HG03558 (cell line): Measurements from ENCODE around the gene HBD.
"Not testable (repeated sequence)": the region's sequence is repeated elsewhere in the genome, so short reads cannot be mapped to it uniquely, and the experiment has no call there.

Experiments used
- ATAC-seq: cut with Tn5 transposase; IDR thresholded peaks from one replicate; pipeline ENCODE4 v1.9.1; 2021; ENCODE audit warnings: moderate number of reproducible peaks; ENCODE audit not compliant: unreplicated experiment; ENCODE audit errors: extremely low read depth

Gene HBD

GRCh38 chr11:5254023-5254422 lies 19.7 kb upstream of the HBD start:
- not testable (repeated sequence) for ATAC-seq

DNA sequence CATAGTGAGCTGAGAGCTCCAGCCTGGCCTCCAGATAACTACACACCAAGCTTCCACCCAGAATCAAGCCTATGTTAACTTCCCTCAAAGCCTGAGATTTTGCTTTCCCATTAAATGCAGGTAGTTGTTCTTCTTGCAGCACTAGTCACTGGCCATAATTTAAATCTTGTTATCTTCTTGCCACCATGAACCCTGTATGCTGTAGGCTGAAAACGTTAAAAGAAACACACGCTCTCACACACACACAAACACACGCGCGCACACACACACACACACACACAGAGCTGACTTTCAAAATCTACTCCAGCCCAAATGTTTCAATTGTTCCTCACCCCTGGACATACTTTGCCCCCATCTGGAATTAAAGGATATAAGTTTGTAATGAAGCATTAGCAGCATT lies 19.2 kb upstream of the HBD start:
- not testable (repeated sequence) for ATAC-seq

DNA sequence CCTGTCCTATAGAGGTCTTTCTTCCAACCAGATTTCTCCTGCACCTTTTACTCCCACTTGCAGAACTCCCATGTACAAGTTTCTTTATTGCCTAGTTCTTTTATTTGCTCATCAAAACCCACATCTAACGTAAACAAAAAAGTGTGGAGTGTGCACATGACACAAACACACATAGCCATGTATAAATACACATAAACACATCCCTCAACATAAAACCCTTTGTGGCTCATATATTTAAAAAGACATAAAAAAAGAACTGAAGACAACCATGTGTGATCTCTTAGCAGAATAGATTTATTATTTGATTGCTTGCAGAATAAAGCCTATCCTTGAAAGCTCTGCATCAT lies 18.6 kb upstream of the HBD start:
- ATAC-seq: no peak

- ATAC-seq: no peak
Observed at GRCh38 chr11:5252192-5252918, 18.1 kb upstream of the HBD start.

DNA sequence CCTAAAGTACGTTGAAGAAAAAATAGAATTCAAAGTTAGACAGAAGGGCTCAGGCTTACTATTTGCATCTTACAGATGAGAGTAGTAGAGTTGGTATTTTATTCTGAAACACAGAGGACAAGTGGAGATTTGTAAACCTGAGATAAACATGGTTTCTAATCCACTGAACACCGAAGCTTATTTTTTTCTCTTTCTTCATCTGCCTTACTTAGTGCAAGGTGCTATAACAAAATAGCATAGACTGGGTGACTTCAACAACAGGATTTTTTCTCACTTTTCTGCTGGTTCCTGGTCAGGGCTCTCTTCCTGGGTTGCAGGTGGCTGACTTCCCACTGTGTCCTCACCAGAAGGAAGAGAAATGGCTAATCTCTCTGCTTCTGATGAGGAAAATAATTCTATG lies 17.5 kb upstream of the HBD start:
- no peak for ATAC-seq

GRCh38 chr11:5250543-5251204 lies 16.4 kb upstream of the HBD start:
- no peak for ATAC-seq

GRCh38 chr11:5249807-5250396 lies 15.6 kb upstream of the HBD start, which contains the start of gene HBG1:
Gene HBG1, minus strand, starts transcription at chr11:5249857. Its CDS starts 53 bp downstream, at chr11:5249804.
- ATAC-seq: not testable (repeated sequence)

DNA sequence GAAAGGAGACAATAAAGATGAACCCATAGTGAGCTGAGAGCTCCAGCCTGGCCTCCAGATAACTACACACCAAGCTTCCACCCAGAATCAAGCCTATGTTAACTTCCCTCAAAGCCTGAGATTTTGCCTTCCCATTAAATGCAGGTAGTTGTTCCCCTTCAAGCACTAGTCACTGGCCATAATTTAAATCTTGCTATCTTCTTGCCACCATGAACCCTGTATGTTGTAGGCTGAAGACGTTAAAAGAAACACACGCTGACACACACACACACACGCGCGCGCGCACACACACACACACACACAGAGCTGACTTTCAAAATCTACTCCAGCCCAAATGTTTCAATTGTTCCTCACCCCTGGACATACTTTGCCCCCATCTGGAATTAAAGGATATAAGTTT lies 14.2 kb upstream of the HBD start:
- not testable (repeated sequence) for ATAC-seq

DNA sequence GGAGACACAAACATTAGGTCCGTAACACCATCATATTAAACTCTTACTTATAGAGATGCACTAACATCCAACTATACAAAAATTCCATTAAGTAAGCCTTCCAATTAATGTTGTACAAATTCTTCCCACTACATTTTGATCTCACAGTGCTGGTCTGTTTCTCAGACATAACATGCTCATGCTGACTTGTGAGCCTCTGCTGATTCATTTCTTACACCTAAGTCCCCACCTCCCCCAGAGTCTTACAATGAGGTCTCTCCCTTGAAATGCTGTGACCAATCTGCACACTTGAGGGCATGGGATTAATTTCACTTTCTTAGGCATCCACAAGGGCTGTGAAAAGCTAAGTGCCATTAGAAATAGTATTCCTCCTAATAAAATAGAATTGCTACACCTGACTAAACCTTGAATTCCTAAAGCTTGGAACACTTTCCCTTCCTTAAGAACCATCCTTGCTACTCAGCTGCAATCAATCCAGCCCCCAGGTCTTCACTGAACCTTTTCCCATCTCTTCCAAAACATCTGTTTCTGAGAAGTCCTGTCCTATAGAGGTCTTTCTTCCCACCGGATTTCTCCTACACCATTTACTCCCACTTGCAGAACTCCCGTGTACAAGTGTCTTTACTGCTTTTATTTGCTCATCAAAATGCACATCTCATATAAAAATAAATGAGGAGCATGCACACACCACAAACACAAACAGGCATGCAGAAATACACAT lies 13.3 kb upstream of the HBD start:
- no peak for ATAC-seq

GRCh38 chr11:5246772-5247471 lies 12.6 kb upstream of the HBD start:
- no peak for ATAC-seq

GRCh38 chr11:5245155-5245554 lies 10.9 kb upstream of the HBD start:
- no peak for ATAC-seq

DNA sequence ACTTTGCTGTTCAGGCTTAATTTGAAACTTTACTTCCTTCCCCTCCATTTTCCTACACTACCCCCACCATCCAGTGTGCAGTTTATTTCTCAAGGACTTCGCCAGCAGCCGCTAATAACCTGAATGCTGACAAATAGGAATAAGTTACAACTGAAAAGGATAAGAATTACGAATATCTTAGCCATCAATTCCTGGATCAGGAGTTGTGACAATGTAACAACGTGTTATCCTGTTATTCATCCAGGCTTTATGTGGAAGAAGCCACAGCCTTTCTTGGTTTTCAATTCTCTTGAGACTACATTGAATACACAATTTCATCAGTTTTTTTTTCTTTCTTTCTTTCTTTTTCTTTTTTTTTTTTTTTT lies 9.5 kb upstream of the HBD start:
- ATAC-seq: no peak

DNA sequence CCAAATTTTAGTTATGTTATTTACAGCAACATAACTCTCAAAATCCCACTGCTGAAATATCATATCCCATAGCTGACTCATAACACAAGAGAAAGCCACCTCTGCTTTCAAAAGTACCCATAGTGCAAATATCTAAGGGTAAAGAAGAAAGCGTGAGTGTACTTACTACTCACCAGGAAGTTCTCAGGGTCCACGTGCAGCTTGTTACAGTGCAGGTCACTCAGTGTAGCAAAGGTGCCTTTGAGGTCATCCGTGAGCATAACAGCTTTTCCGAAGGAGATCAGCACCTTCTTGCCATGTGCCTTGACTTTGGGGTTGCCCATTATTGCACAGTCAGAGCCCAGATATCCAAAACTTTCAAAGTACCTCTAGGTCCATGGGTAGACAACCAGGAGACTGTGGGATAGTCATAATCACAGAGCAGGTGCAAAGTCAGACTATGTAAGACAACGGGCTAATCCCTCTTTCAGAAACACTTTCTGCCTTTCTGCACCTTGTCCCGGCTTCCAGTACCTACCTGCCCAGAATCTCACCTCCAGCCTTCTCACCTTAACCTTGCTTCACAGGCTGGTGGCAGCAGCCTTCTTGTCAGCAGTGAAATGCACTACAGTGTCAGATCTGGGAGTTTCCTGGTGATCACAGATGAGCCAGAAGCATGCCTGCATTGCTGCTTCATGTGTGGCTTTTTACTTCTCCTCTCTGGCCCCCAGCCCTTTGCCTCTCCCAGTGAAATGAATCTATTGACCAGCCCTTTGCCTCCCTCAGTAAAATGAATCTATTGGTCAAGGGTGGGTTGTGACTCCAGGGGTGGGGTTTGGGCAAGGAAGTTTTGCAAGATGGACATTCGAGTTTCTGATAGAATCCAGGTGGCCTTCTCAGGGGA lies 8.9 kb upstream of the HBD start:
- ATAC-seq: no peak

DNA sequence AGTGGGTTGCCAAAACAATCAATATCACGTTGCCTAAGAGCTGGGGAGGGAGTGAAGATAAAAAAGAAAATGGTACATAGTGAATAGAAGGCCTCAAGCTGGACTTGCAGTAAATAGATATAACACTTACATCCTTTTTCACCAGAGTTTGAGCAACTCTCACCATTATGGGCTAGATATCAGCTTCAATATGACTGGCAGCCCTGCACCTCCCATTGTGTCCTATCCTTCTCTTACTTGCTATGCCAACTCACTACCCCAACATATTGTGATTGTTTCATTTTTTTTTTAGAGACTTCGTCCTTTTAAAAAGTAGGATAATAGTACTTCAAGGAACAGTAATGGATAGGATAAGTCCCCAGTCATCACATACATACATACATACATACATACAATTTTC lies 7.9 kb upstream of the HBD start:
- no peak for ATAC-seq

- no peak for ATAC-seq
Observed at GRCh38 chr11:5241458-5241857, 7.2 kb upstream of the HBD start.

GRCh38 chr11:5240458-5240857 lies 6.2 kb upstream of the HBD start:
- ATAC-seq: no peak

DNA sequence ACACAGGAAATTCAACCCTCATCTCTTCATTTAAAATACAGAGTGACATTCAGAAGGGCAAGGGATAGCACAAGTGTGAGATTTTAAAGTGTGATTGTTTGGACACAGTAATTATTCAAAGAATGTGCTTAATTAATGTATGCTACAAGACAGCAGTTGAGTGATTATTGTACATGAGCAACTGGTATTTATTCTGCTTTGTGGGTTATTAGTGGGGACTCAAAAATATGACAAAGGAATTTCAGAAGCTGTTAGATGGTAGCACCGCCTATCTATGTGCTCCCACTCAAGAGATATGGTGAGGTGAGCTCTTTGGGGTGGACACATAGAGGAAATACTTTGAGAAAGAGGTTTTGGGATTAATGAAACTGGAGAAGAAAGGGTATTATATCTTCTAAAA lies 5.8 kb upstream of the HBD start:
- no peak for ATAC-seq

DNA sequence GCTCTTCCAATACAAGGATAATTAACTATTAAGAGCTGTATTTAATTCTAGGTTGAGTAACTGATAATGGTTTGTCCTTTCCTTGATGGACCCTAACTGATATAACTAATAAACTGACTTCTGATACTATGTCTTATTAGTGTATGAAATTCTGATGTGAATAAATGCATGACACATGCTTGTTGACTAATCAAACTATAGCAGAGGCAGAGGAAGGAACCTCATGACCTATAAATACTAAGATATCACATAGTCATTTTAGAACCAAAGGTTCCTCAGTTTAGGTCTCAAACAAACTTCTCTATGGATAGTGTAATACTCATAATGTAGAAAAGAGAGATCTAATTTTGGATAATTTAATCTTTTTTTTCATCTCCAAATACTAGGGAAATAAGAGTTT lies 4.8 kb upstream of the HBD start:
- no peak for ATAC-seq

DNA sequence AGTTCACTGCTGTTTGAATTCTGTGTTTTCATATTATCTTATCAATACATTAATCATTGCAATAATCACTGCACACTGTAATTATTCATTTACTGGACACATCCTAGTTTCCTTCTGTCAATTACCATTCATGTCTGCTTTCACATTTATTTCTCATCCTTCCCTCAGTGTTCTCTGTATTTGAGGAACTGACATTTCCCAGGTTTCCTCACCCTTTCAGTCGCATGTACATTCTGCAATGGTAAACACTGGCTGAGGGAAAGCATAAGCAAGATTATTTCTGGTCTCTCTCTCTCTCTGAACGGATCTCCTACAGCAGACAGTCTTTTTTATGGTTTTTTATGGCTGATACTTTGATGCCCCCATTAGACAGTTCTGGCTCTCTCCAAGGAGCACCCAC lies 4.2 kb upstream of the HBD start:
- ATAC-seq: no peak

DNA sequence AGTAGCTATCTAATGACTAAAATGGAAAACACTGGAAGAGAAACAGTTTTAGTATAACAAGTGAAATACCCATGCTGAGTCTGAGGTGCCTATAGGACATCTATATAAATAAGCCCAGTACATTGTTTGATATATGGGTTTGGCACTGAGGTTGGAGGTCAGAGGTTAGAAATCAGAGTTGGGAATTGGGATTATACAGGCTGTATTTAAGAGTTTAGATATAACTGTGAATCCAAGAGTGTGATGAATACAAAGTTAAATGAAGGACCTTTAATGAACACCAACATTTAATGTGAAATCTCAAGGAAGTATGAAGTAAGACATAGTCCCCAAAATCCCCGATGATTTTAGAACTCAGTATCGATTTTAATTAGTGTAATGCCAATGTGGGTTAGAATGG lies 3.1 kb upstream of the HBD start:
- ATAC-seq: no peak
